ENCODE results near the gene SERP2.

DNA sequence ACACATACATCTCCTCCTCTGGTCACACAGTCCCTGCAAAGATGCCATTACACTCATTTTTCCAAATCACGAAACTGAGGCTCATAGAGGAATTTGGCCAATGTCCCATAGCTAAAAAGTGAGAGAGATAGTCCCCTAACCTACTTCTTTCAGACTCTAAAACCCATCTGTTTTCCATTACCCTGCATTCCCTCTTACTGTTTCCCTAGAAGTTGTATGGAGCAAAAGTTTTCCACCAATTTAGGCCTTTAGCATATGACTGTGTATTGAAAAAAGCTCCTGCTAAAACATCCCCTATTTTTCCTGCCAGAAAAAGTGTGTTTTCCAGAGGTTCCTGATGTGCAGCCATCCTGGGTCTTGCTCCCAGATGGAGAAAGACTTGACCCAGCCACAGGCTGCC is 16.3 kb downstream of the SERP2 start:
- TF ChIP-seq POLR2AphosphoS5 (IDR thresholded peaks at IDR 0.05): no peak
- TF ChIP-seq, protein P1, sequence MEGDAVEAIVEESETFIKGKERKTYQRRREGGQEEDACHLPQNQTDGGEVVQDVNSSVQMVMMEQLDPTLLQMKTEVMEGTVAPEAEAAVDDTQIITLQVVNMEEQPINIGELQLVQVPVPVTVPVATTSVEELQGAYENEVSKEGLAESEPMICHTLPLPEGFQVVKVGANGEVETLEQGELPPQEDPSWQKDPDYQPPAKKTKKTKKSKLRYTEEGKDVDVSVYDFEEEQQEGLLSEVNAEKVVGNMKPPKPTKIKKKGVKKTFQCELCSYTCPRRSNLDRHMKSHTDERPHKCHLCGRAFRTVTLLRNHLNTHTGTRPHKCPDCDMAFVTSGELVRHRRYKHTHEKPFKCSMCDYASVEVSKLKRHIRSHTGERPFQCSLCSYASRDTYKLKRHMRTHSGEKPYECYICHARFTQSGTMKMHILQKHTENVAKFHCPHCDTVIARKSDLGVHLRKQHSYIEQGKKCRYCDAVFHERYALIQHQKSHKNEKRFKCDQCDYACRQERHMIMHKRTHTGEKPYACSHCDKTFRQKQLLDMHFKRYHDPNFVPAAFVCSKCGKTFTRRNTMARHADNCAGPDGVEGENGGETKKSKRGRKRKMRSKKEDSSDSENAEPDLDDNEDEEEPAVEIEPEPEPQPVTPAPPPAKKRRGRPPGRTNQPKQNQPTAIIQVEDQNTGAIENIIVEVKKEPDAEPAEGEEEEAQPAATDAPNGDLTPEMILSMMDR (IDR thresholded peaks at IDR 0.05 in 8 of 11, conservative IDR thresholded peaks at IDR 0.05 in 3 of 11): no peak

Measured in spleen (tissue), 7 donors.